Fibroblast of skin of left biceps (primary cell): ENCODE measurements around the gene PLEKHN1.
A peak's percentile ranks its signal among the peaks of the same experiment; 100 is the strongest.

Experiments
- DNase-seq, 2 experiments: peaks; one replicate each; pipeline ENCODE4 v3.0.0-alpha.2; 2013; ENCODE audit warnings: low read depth in 2 of 2

Gene PLEKHN1

GRCh38 chr1:960363-961131 is 5.7 kb upstream of the PLEKHN1 start, which contains the start of gene KLHL17:
Gene KLHL17, plus strand, starts transcription at chr1:960584. Its CDS starts 110 bp downstream, at chr1:960694.
- DNase-seq: peak; percentile 34 to 42

GRCh38 chr1:961132-961669 is 5.1 kb upstream of the PLEKHN1 start:
- DNase-seq: no peak

- DNase-seq: no peak
These were observed 3.6 kb upstream of the PLEKHN1 start for GRCh38 chr1:962381-963300.

- DNase-seq: no peak
These were observed 3.0 kb upstream of the PLEKHN1 start for GRCh38 chr1:963301-963651.

GRCh38 chr1:963746-964525 is 2.3 kb upstream of the PLEKHN1 start:
- no peak for DNase-seq

- no peak for DNase-seq
These were observed 1.4 kb upstream of the PLEKHN1 start for GRCh38 chr1:964691-965525.

- DNase-seq: no peak
These were observed 652 bp upstream of the PLEKHN1 start for GRCh38 chr1:965526-966134.

GRCh38 chr1:966704-967300 is 520 bp downstream of the PLEKHN1 start:
- no peak for DNase-seq

GRCh38 chr1:967466-968343 is 1.4 kb downstream of the PLEKHN1 start:
- no peak for DNase-seq

- DNase-seq: no peak
These were observed 3.1 kb downstream of the PLEKHN1 start for GRCh38 chr1:969260-969855.

GRCh38 chr1:970242-970972 is 4.1 kb downstream of the PLEKHN1 start:
- no peak for DNase-seq

- no peak for DNase-seq
These were observed 4.9 kb downstream of the PLEKHN1 start for GRCh38 chr1:970973-971730.

GRCh38 chr1:971751-972506 is 5.6 kb downstream of the PLEKHN1 start:
- DNase-seq: no peak

- no peak for DNase-seq
These were observed 6.6 kb downstream of the PLEKHN1 start for GRCh38 chr1:972726-973458.

- DNase-seq: no peak
These were observed 7.4 kb downstream of the PLEKHN1 start for GRCh38 chr1:973459-974292.
